ENCODE measurements around the gene NRCAM.
"Not testable (repeated sequence)": the region's sequence is repeated elsewhere in the genome, so short reads cannot be mapped to it uniquely, and the experiment has no call there.

Gene NRCAM

GRCh38 chr7:108363659-108364058 lies 92.6 kb downstream of the NRCAM start:
- H3K27me3 Mint-ChIP-seq, result peaks cover 4 to 9% of the 10 kb centered on the region in 2 donors
- H3K27ac Mint-ChIP-seq, result no peak overlapping the region
- H3K4me3 Mint-ChIP-seq, result no peak overlapping the region
- no peaks in the 10 kb centered on the region for H3K4me1 Mint-ChIP-seq (ENCODE audit: low read depth in 2 of 2)
- DNase-seq (no peak), ATAC-seq (replicated peaks) (no peak)
- H3K9me3 Mint-ChIP-seq, result no peaks in the 10 kb centered on the region
- no peaks in the 10 kb centered on the region for H3K36me3 Mint-ChIP-seq (ENCODE audit: insufficient read depth)

GRCh38 chr7:108360058-108360800 lies 96.0 kb downstream of the NRCAM start:
- no peak for ATAC-seq (replicated peaks)
- no peaks in the 10 kb centered on the region for H3K9me3 Mint-ChIP-seq
- no peaks in the 10 kb centered on the region for H3K36me3 Mint-ChIP-seq (ENCODE audit: insufficient read depth)
- H3K4me1 Mint-ChIP-seq (ENCODE audit: low read depth in 2 of 2), result no peaks in the 10 kb centered on the region
- H3K4me3 Mint-ChIP-seq, result no peak overlapping the region
- no peak for DNase-seq
- H3K27me3 Mint-ChIP-seq, result peaks cover 4 to 9% of the 10 kb centered on the region in 2 donors
- H3K27ac Mint-ChIP-seq, result no peak overlapping the region

GRCh38 chr7:108358553-108358952 lies 97.7 kb downstream of the NRCAM start:
- Mint-ChIP-seq H3K27me3 (peaks cover 4 to 9% of the 10 kb centered on the region in 2 donors), H3K4me1 (ENCODE audit: low read depth in 2 of 2) (no peaks in the 10 kb centered on the region), H3K27ac (no peak overlapping the region), H3K4me3 (no peak overlapping the region), H3K36me3 (ENCODE audit: insufficient read depth) (no peaks in the 10 kb centered on the region), H3K9me3 (no peaks in the 10 kb centered on the region)
- DNase-seq (no peak), ATAC-seq (replicated peaks) (no peak)

GRCh38 chr7:108351729-108352131 lies 104.5 kb downstream of the NRCAM start:
- no peak for ATAC-seq (replicated peaks)
- Mint-ChIP-seq H3K27ac (no peak overlapping the region), H3K4me3 (no peak overlapping the region), H3K9me3 (no peaks in the 10 kb centered on the region), H3K36me3 (ENCODE audit: insufficient read depth) (no peaks in the 10 kb centered on the region), H3K27me3 (peaks cover 8 to 12% of the 10 kb centered on the region in 2 donors), H3K4me1 (ENCODE audit: low read depth in 2 of 2) (no peaks in the 10 kb centered on the region)
- DNase-seq, result no peak

- DNase-seq, result no peak
- no peaks in the 10 kb centered on the region for H3K4me1 Mint-ChIP-seq (ENCODE audit: low read depth in 2 of 2)
- H3K9me3 Mint-ChIP-seq, result no peaks in the 10 kb centered on the region
- no peak for ATAC-seq (replicated peaks)
- H3K27me3 Mint-ChIP-seq, result peaks cover 8 to 13% of the 10 kb centered on the region in 2 donors
- H3K4me3 Mint-ChIP-seq, result no peak overlapping the region
- no peak overlapping the region for H3K27ac Mint-ChIP-seq
- H3K36me3 Mint-ChIP-seq (ENCODE audit: insufficient read depth), result no peaks in the 10 kb centered on the region
These were observed 107.3 kb downstream of the NRCAM start for GRCh38 chr7:108348913-108349312.

GRCh38 chr7:108347616-108348015 lies 108.6 kb downstream of the NRCAM start:
- Mint-ChIP-seq H3K4me1 (ENCODE audit: low read depth in 2 of 2) (no peaks in the 10 kb centered on the region), H3K27me3 (peaks cover 8 to 20% of the 10 kb centered on the region in 2 donors), H3K4me3 (no peak overlapping the region), H3K27ac (no peak overlapping the region), H3K36me3 (ENCODE audit: insufficient read depth) (no peaks in the 10 kb centered on the region), H3K9me3 (no peaks in the 10 kb centered on the region)
- ATAC-seq (replicated peaks), result no peak
- DNase-seq, result no peak

GRCh38 chr7:108345710-108346336 lies 110.4 kb downstream of the NRCAM start:
- Mint-ChIP-seq H3K4me3 (no peak overlapping the region), H3K27ac (no peak overlapping the region), H3K4me1 (ENCODE audit: low read depth in 2 of 2) (no peaks in the 10 kb centered on the region), H3K27me3 (peaks cover 8 to 20% of the 10 kb centered on the region in 2 donors), H3K9me3 (no peaks in the 10 kb centered on the region), H3K36me3 (ENCODE audit: insufficient read depth) (no peaks in the 10 kb centered on the region)
- DNase-seq (no peak), ATAC-seq (replicated peaks) (no peak)

- Mint-ChIP-seq H3K9me3 (no peaks in the 10 kb centered on the region), H3K4me1 (ENCODE audit: low read depth in 2 of 2) (no peaks in the 10 kb centered on the region), H3K27ac (no peak overlapping the region), H3K27me3 (peaks cover 0 to 8% of the 10 kb centered on the region in 2 donors), H3K36me3 (ENCODE audit: insufficient read depth) (no peaks in the 10 kb centered on the region), H3K4me3 (no peak overlapping the region)
- no peak for DNase-seq
- no peak for ATAC-seq (replicated peaks)
These were observed 115.3 kb downstream of the NRCAM start for GRCh38 chr7:108340856-108341411.

GRCh38 chr7:108340406-108340805 lies 115.8 kb downstream of the NRCAM start:
- not testable (repeated sequence) for DNase-seq; H3K9me3 Mint-ChIP-seq; H3K36me3 Mint-ChIP-seq (ENCODE audit: insufficient read depth); H3K27ac Mint-ChIP-seq; H3K27me3 Mint-ChIP-seq; H3K4me3 Mint-ChIP-seq; ATAC-seq (replicated peaks); H3K4me1 Mint-ChIP-seq (ENCODE audit: low read depth in 2 of 2)

- H3K27ac Mint-ChIP-seq, result no peak overlapping the region
- ATAC-seq (replicated peaks) (no peak), DNase-seq (no peak)
- no peaks in the 10 kb centered on the region for H3K36me3 Mint-ChIP-seq (ENCODE audit: insufficient read depth)
- H3K4me1 Mint-ChIP-seq (ENCODE audit: low read depth in 2 of 2), result no peaks in the 10 kb centered on the region
- H3K9me3 Mint-ChIP-seq, result no peaks in the 10 kb centered on the region
- no peak overlapping the region for H3K4me3 Mint-ChIP-seq
- H3K27me3 Mint-ChIP-seq, result no peaks in the 10 kb centered on the region
These were observed 120.8 kb downstream of the NRCAM start for GRCh38 chr7:108335269-108335918.

- Mint-ChIP-seq H3K9me3 (no peaks in the 10 kb centered on the region), H3K4me3 (no peak overlapping the region), H3K36me3 (ENCODE audit: insufficient read depth) (no peaks in the 10 kb centered on the region), H3K27me3 (no peaks in the 10 kb centered on the region), H3K27ac (no peak overlapping the region), H3K4me1 (ENCODE audit: low read depth in 2 of 2) (no peaks in the 10 kb centered on the region)
- DNase-seq (no peak), ATAC-seq (replicated peaks) (no peak)
These were observed 123.3 kb downstream of the NRCAM start for GRCh38 chr7:108332937-108333336.

GRCh38 chr7:108331971-108332370 lies 124.3 kb downstream of the NRCAM start:
- no peak overlapping the region for H3K4me3 Mint-ChIP-seq
- no peak overlapping the region for H3K27ac Mint-ChIP-seq
- no peak for ATAC-seq (replicated peaks)
- no peaks in the 10 kb centered on the region for H3K9me3 Mint-ChIP-seq
- no peak for DNase-seq
- H3K27me3 Mint-ChIP-seq, result no peaks in the 10 kb centered on the region
- H3K36me3 Mint-ChIP-seq (ENCODE audit: insufficient read depth), result no peaks in the 10 kb centered on the region
- no peaks in the 10 kb centered on the region for H3K4me1 Mint-ChIP-seq (ENCODE audit: low read depth in 2 of 2)

- DNase-seq (no peak), ATAC-seq (replicated peaks) (no peak)
- no peaks in the 10 kb centered on the region for H3K36me3 Mint-ChIP-seq (ENCODE audit: insufficient read depth)
- H3K27ac Mint-ChIP-seq, result no peak overlapping the region
- peaks cover 0 to 6% of the 10 kb centered on the region in 2 donors for H3K27me3 Mint-ChIP-seq
- no peak overlapping the region for H3K4me3 Mint-ChIP-seq
- no peaks in the 10 kb centered on the region for H3K9me3 Mint-ChIP-seq
- H3K4me1 Mint-ChIP-seq (ENCODE audit: low read depth in 2 of 2), result no peaks in the 10 kb centered on the region
These were observed 126.0 kb downstream of the NRCAM start for GRCh38 chr7:108330227-108330626.

GRCh38 chr7:108329514-108329913 lies 126.7 kb downstream of the NRCAM start:
- peaks cover 0 to 6% of the 10 kb centered on the region in 2 donors for H3K27me3 Mint-ChIP-seq
- no peaks in the 10 kb centered on the region for H3K4me1 Mint-ChIP-seq (ENCODE audit: low read depth in 2 of 2)
- no peaks in the 10 kb centered on the region for H3K36me3 Mint-ChIP-seq (ENCODE audit: insufficient read depth)
- DNase-seq (no peak), ATAC-seq (replicated peaks) (no peak)
- H3K27ac Mint-ChIP-seq, result no peak overlapping the region
- H3K4me3 Mint-ChIP-seq, result no peak overlapping the region
- H3K9me3 Mint-ChIP-seq, result no peaks in the 10 kb centered on the region
